Right lobe of liver (tissue), 6 donors: ENCODE measurements around the gene TBXAS1. TPM values are rescaled to one million over a fixed set of nuclear protein-coding genes. Genes with fewer than 3 reads are reported as not detected.

Experiments
- ATAC-seq, 4 donors: fragments of 200-7000 bp; cut with Tn5 transposase; one replicate each; pipeline ENCODE4 v1.9.1; 2020; ENCODE audit warnings: mild to moderate bottlenecking in 4 of 4, moderate library complexity in 4 of 4
- DNase-seq, 3 donors: peaks; one replicate each; pipeline ENCODE4 v3.0.0-alpha.2; 2020
- H3K27ac ChIP-seq, 3 donors: fragments of 200-600 bp; one replicate each; pipeline ENCODE4 v1.8.0; 2022
- H3K27me3 ChIP-seq, 2 donors: fragments of 200-600 bp; one replicate each; pipeline ENCODE4 v1.8.0; 2022
- H3K36me3 ChIP-seq, 4 donors: fragments of 200-600 bp; sonication (generic) in 1 of 4; one replicate each; pipeline versions ENCODE4 v1.5.1 to v1.8.0; 2017 to 2022; ENCODE audit warnings: control low read depth in 1 of 4
- H3K4me1 ChIP-seq, 4 donors: fragments of 200-600 bp; sonication (generic) in 1 of 4; one replicate each; pipeline versions ENCODE4 v1.5.1 to v1.8.0; 2017 to 2022; ENCODE audit warnings: control low read depth in 1 of 4
- H3K4me3 ChIP-seq, 3 donors: fragments of 200-600 bp; one replicate each; pipeline ENCODE4 v1.8.0; 2022
- H3K9me3 ChIP-seq, 4 donors: fragments of 200-600 bp; sonication (generic) in 1 of 4; one replicate each; pipeline versions ENCODE4 v1.5.1 to v1.8.0; 2017 to 2022; ENCODE audit warnings: control low read depth in 1 of 4
- POLR2A ChIP-seq: fragments of 450-650 bp; IDR thresholded peaks from one replicate; pipeline ENCODE4 v1.6.1; 2017; ENCODE audit warnings: antibody characterized with exemption, mild to moderate bottlenecking
- WGBS: methylation state at CpG from one replicate; pipeline ENCODE4 v1.1.6; 2018; ENCODE audit warnings: low coverage, low lambda C conversion rate; ENCODE audit not compliant: insufficient coverage; ENCODE audit errors: missing lambda C conversion rate; 5-methylcytosine and 5-hydroxymethylcytosine counted together
- intact Hi-C, 2 donors: fragments of 100-400 bp; cut with DNase I; formaldehyde crosslinking; loops; one replicate each; pipeline versions ENCODE4 v1.11.2 to v1.14.1; 2022
- total RNA-seq, 6 experiments: library from RNA; depleted of rRNA in 2 of 6; stranded (reverse); fragments of >200 nt in 2 of 6; fragmentation: NEBNext Ultra II Directional in 3 of 6; extraction: Animal tissue kit (Norgen Biotek cat#: 25700) in 3 of 6; gene quantifications; one replicate each; pipeline versions ENCODE4 v1.1.0 to v1.2.4, GENCODE V29; 2016 to 2023
- TF ChIP-seq, protein P1 (sequence below), 4 donors: fragments of 200-600 bp in 3 of 4; fragments of 450-650 bp in 1 of 4; IDR thresholded peaks; one replicate each; pipeline versions ENCODE4 v1.5.1 to v1.8.0; 2016 to 2022; ENCODE audit warnings: antibody characterized with exemption in 4 of 4, mild to moderate bottlenecking in 2 of 4
- donor health status: DM: no; HTN: yes; CAD: no.
- donor health status: DM: no; HTN: no; CAD: no.
- donor health status: DM: no; HTN: no; CAD: no.
- donor health status: DM: no; HTN: yes; CAD: no.
- donor health status: DM: no; HTN: yes; CAD: no.

Gene TBXAS1
- total RNA-seq, 6 experiments from 2014 or later = 7.6 to 15.6 (median 12.2) TPM

- DNase-seq (no peak), ATAC-seq (no peak)
- no peaks in the 10 kb centered on the region for H3K9me3 ChIP-seq
- intact Hi-C loops = no loop called here
- TF ChIP-seq POLR2A = no peak
- TF ChIP-seq, protein P1, sequence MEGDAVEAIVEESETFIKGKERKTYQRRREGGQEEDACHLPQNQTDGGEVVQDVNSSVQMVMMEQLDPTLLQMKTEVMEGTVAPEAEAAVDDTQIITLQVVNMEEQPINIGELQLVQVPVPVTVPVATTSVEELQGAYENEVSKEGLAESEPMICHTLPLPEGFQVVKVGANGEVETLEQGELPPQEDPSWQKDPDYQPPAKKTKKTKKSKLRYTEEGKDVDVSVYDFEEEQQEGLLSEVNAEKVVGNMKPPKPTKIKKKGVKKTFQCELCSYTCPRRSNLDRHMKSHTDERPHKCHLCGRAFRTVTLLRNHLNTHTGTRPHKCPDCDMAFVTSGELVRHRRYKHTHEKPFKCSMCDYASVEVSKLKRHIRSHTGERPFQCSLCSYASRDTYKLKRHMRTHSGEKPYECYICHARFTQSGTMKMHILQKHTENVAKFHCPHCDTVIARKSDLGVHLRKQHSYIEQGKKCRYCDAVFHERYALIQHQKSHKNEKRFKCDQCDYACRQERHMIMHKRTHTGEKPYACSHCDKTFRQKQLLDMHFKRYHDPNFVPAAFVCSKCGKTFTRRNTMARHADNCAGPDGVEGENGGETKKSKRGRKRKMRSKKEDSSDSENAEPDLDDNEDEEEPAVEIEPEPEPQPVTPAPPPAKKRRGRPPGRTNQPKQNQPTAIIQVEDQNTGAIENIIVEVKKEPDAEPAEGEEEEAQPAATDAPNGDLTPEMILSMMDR (IDR thresholded peaks at IDR 0.05) = no peak
- 78% methylated on average over 7 of the region's 7 CpGs for WGBS
- no peaks in the 10 kb centered on the region for H3K27me3 ChIP-seq
- no peak overlapping the region for H3K27ac ChIP-seq
- no peak overlapping the region for H3K4me3 ChIP-seq
- no peaks in the 10 kb centered on the region for H3K4me1 ChIP-seq
- no peaks in the 10 kb centered on the region for H3K36me3 ChIP-seq
These were observed 124.2 kb downstream of the TBXAS1 start for GRCh38 chr7:139953229-139953628.

GRCh38 chr7:139955109-139955820, 126.2 kb downstream of the TBXAS1 start:
- intact Hi-C loops = no loop called here
- ATAC-seq = no peak
- WGBS = 50% methylated on average over 2 of the region's 17 CpGs
- DNase-seq = no peak
- no peaks in the 10 kb centered on the region for H3K4me1 ChIP-seq
- H3K27ac ChIP-seq = no peak overlapping the region
- no peaks in the 10 kb centered on the region for H3K9me3 ChIP-seq
- TF ChIP-seq, protein P1 (IDR thresholded peaks at IDR 0.05) = no peak
- TF ChIP-seq POLR2A = no peak
- no peaks in the 10 kb centered on the region for H3K36me3 ChIP-seq
- H3K4me3 ChIP-seq = no peak overlapping the region
- no peaks in the 10 kb centered on the region for H3K27me3 ChIP-seq

GRCh38 chr7:139958599-139959284, 129.7 kb downstream of the TBXAS1 start:
- WGBS = 80% methylated on average over 7 of the region's 14 CpGs
- TF ChIP-seq, protein P1 (IDR thresholded peaks at IDR 0.05) = no peak
- TF ChIP-seq POLR2A = no peak
- no peak for ATAC-seq

GRCh38 chr7:139959285-139959628, 130.2 kb downstream of the TBXAS1 start:
- intact Hi-C loops = no loop called here
- H3K4me3 ChIP-seq = no peak overlapping the region

More at GRCh38 chr7:139958599-139959284, 129.7 kb downstream of the TBXAS1 start:
- no peaks in the 10 kb centered on the region for H3K4me1 ChIP-seq
- no peak for DNase-seq
- intact Hi-C loops = no loop called here
- no peak overlapping the region for H3K4me3 ChIP-seq
- no peaks in the 10 kb centered on the region for H3K27me3 ChIP-seq
- H3K27ac ChIP-seq = no peak overlapping the region
- H3K9me3 ChIP-seq = no peaks in the 10 kb centered on the region
- no peaks in the 10 kb centered on the region for H3K36me3 ChIP-seq

More at GRCh38 chr7:139959285-139959628, 130.2 kb downstream of the TBXAS1 start:
- 65% methylated on average over 6 of the region's 6 CpGs for WGBS
- TF ChIP-seq, protein P1 (IDR thresholded peaks at IDR 0.05) = no peak
- no peak for TF ChIP-seq POLR2A
- H3K4me1 ChIP-seq = no peaks in the 10 kb centered on the region
- H3K9me3 ChIP-seq = no peaks in the 10 kb centered on the region
- no peaks in the 10 kb centered on the region for H3K36me3 ChIP-seq
- DNase-seq (no peak), ATAC-seq (no peak)
- no peaks in the 10 kb centered on the region for H3K27me3 ChIP-seq
- no peak overlapping the region for H3K27ac ChIP-seq
